ENCODE results near the gene SLC49A4. TPM values are rescaled to one million over a fixed set of nuclear protein-coding genes. Genes with fewer than 3 reads are reported as not detected.

SLC49A4 gene
- total and polyA plus RNA-seq, 2 of the 13 experiments (the other 11 are each of a cell fraction or from before 2014, with no cell fraction given): 6.5 to 16.3 TPM

DNA sequence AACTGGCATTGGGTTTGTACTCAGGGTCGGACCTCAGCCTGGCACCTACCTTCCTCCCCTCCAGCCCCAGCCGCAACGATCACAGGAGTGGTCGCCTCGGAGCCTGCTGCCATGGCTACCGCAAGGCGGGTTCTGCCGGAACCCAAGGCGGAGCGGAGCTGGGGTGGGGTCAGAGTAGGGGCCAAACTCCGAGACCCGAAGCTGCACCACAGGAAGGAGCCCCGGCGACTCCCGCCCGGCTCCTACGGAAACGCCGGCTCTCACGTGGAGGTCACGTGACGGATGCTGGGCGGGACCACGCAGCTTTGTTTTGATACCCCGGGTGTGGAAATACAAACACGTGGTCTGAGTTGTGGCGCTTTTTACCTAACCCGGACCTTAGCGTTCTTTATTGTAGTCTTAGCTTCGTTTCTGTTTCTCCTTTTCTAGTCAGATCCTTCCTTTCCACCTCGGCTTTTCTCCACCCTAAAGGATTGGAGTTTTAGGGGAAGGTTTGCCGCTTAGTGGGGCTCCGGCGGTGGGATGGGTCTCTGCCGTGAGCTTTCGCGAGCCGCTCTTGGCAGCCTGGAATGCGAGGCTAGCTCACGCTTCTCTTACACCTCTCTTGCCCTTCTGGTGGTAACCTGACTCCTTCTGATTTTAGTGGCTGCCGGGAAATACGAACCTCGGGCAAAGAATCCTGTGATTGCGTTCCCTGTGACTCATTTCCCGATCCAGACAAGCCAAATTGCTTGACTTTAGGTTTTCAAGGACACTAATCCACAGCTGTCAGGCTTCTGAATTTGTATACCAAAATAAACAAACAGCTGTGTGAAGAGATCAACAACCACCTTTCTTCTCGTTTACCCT, 1.1 kb upstream of the SLC49A4 start, which contains the start of gene HSPBAP1 (continued):
- TF ChIP-seq NR2F2 (IDR thresholded peaks at IDR 0.05; ENCODE audit: borderline replicate concordance, low read depth): no peak
- peak; percentile 54; the same call in 1 of the 2 replicates for TF ChIP-seq MTF1 (CRISPR knock-in tag; IDR thresholded peaks at IDR 0.05)
- peak; percentile 94; the same call in 2 of the 3 replicates for TF ChIP-seq MXI1 (IDR thresholded peaks at IDR 0.05; ENCODE audit: borderline replicate concordance, low read depth, low read length)
- TF ChIP-seq, protein P1, sequence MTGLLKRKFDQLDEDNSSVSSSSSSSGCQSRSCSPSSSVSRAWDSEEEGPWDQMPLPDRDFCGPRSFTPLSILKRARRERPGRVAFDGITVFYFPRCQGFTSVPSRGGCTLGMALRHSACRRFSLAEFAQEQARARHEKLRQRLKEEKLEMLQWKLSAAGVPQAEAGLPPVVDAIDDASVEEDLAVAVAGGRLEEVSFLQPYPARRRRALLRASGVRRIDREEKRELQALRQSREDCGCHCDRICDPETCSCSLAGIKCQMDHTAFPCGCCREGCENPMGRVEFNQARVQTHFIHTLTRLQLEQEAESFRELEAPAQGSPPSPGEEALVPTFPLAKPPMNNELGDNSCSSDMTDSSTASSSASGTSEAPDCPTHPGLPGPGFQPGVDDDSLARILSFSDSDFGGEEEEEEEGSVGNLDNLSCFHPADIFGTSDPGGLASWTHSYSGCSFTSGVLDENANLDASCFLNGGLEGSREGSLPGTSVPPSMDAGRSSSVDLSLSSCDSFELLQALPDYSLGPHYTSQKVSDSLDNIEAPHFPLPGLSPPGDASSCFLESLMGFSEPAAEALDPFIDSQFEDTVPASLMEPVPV (CRISPR knock-in tag; IDR thresholded peaks at IDR 0.05): peak; percentile 63; the same call in 1 of the 2 replicates
- TF ChIP-seq, protein P2, sequence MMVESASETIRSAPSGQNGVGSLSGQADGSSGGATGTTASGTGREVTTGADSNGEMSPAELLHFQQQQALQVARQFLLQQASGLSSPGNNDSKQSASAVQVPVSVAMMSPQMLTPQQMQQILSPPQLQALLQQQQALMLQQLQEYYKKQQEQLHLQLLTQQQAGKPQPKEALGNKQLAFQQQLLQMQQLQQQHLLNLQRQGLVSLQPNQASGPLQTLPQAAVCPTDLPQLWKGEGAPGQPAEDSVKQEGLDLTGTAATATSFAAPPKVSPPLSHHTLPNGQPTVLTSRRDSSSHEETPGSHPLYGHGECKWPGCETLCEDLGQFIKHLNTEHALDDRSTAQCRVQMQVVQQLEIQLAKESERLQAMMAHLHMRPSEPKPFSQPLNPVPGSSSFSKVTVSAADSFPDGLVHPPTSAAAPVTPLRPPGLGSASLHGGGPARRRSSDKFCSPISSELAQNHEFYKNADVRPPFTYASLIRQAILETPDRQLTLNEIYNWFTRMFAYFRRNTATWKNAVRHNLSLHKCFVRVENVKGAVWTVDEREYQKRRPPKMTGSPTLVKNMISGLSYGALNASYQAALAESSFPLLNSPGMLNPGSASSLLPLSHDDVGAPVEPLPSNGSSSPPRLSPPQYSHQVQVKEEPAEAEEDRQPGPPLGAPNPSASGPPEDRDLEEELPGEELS (CRISPR knock-in tag; IDR thresholded peaks at IDR 0.05): peak; percentile 44
- no peak for TF ChIP-seq JARID2 (CRISPR knock-in tag; IDR thresholded peaks at IDR 0.05; ENCODE audit: insufficient replicate concordance)
- TF ChIP-seq ZNF883 (CRISPR knock-in tag; IDR thresholded peaks at IDR 0.05; ENCODE audit: not compliant biosample characterization): peak; percentile 89
- peak; percentile 64 for TF ChIP-seq RFX1 (IDR thresholded peaks at IDR 0.05)
- TF ChIP-seq, protein P3, sequence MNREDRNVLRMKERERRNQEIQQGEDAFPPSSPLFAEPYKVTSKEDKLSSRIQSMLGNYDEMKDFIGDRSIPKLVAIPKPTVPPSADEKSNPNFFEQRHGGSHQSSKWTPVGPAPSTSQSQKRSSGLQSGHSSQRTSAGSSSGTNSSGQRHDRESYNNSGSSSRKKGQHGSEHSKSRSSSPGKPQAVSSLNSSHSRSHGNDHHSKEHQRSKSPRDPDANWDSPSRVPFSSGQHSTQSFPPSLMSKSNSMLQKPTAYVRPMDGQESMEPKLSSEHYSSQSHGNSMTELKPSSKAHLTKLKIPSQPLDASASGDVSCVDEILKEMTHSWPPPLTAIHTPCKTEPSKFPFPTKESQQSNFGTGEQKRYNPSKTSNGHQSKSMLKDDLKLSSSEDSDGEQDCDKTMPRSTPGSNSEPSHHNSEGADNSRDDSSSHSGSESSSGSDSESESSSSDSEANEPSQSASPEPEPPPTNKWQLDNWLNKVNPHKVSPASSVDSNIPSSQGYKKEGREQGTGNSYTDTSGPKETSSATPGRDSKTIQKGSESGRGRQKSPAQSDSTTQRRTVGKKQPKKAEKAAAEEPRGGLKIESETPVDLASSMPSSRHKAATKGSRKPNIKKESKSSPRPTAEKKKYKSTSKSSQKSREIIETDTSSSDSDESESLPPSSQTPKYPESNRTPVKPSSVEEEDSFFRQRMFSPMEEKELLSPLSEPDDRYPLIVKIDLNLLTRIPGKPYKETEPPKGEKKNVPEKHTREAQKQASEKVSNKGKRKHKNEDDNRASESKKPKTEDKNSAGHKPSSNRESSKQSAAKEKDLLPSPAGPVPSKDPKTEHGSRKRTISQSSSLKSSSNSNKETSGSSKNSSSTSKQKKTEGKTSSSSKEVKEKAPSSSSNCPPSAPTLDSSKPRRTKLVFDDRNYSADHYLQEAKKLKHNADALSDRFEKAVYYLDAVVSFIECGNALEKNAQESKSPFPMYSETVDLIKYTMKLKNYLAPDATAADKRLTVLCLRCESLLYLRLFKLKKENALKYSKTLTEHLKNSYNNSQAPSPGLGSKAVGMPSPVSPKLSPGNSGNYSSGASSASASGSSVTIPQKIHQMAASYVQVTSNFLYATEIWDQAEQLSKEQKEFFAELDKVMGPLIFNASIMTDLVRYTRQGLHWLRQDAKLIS (CRISPR knock-in tag; IDR thresholded peaks at IDR 0.05): no peak
- peak; percentile 61; the same call in 1 of the 2 replicates for TF ChIP-seq SP5 (CRISPR knock-in tag; IDR thresholded peaks at IDR 0.05; ENCODE audit: borderline replicate concordance, low read depth)
- 0 out of 2 replicates have a peak, but pooled peaks have one; percentile 60 for TF ChIP-seq ZNF101 (CRISPR knock-in tag; IDR thresholded peaks at IDR 0.05; ENCODE audit: borderline replicate concordance, low read depth)
- no peak for TF ChIP-seq ZNF296 (CRISPR knock-in tag; conservative IDR thresholded peaks at IDR 0.05)
- TF ChIP-seq MBNL3 (CRISPR knock-in tag; conservative IDR thresholded peaks at IDR 0.05): no peak
- TF ChIP-seq ZNF282 (IDR thresholded peaks at IDR 0.05; ENCODE audit: partially characterized antibody): no peak
- TF ChIP-seq ZNF891 (CRISPR knock-in tag; IDR thresholded peaks at IDR 0.05): no peak; the same call in 1 of the 2 replicates
- no peak; the same call in 1 of the 2 replicates for TF ChIP-seq SOX5 (CRISPR knock-in tag; IDR thresholded peaks at IDR 0.05; ENCODE audit: borderline replicate concordance)
- TF ChIP-seq, protein P4, sequence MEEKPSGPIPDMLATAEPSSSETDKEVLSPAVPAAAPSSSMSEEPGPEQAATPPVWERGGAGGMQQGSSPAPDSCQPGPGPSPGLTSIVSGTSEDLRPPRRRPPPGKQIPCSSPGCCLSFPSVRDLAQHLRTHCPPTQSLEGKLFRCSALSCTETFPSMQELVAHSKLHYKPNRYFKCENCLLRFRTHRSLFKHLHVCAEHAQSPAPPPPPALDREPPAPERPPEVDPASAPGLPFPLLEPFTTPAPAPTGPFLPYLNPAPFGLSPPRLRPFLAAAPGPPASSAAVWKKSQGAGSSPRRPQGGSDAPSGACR (CRISPR knock-in tag; IDR thresholded peaks at IDR 0.05): peak; percentile 61
- peak; percentile 69; the same call in 1 of the 2 replicates for TF ChIP-seq TAF1 (CRISPR knock-in tag; IDR thresholded peaks at IDR 0.05)
- TF ChIP-seq ZNF264 (CRISPR knock-in tag; IDR thresholded peaks at IDR 0.05): peak; percentile 6; the same call in 1 of the 2 replicates
- no peak for TF ChIP-seq EP300 (IDR thresholded peaks at IDR 0.05; ENCODE audit: low read depth in 2 of 2, low read length in 2 of 2)
- peak; percentile 33; the same call in 1 of the 2 replicates for TF ChIP-seq EP300 (CRISPR knock-in tag; IDR thresholded peaks at IDR 0.05; ENCODE audit: borderline replicate concordance)
- TF ChIP-seq ZNF326 (CRISPR knock-in tag; IDR thresholded peaks at IDR 0.05; ENCODE audit: borderline replicate concordance): 0 out of 2 replicates have a peak, but pooled peaks have one; percentile 40

Measured in HepG2 (cell line).